Stomach (tissue), 9 donors: Measurements from ENCODE around the gene GRK3. TPM values are rescaled to one million over a fixed set of nuclear protein-coding genes. Genes with fewer than 3 reads are reported as not detected.
"Not testable (repeated sequence)": the region's sequence is repeated elsewhere in the genome, so short reads cannot be mapped to it uniquely, and the experiment has no call there.

Experiments used
- DNase-seq, 2 donors: peaks; one replicate each; pipeline versions ENCODE4 v3.0.0 to v3.0.0-alpha.2; 2013 to 2019
- H3K27ac ChIP-seq, 5 donors: fragments of 200-600 bp in 4 of 5; sonication (generic) in 4 of 5; one replicate each; pipeline ENCODE4 v1.5.1; 2013 to 2019; ENCODE audit warnings: mild to moderate bottlenecking in 1 of 5, moderate library complexity in 1 of 5
- H3K27me3 ChIP-seq, 3 donors: fragments of 200-600 bp; sonication (generic); one replicate each; pipeline ENCODE4 v1.5.1; 2017 to 2019; ENCODE audit warnings: mixed run types in 1 of 3
- H3K36me3 ChIP-seq, 4 donors: fragments of 200-600 bp; sonication (generic); 1 replicate in 3 of 4; 2 replicates in 1 of 4; pipeline ENCODE4 v1.5.1; 2016 to 2019
- H3K4me1 ChIP-seq, 4 donors: fragments of 200-600 bp; sonication (generic); one replicate each; pipeline ENCODE4 v1.5.1; 2016 to 2019
- H3K4me3 ChIP-seq, 4 donors: fragments of 200-600 bp; sonication (generic) in 3 of 4; one replicate each; pipeline ENCODE4 v1.5.1; 2016 to 2019; ENCODE audit warnings: mild to moderate bottlenecking in 1 of 4
- H3K9me3 ChIP-seq, 4 donors: fragments of 200-600 bp; sonication (generic); one replicate each; pipeline ENCODE4 v1.5.1; 2016 to 2019
- EP300 ChIP-seq: sonication (generic); formaldehyde crosslinking; IDR thresholded peaks from one replicate; pipeline ENCODE4 v1.6.1; 2017; ENCODE audit warnings: antibody characterized with exemption
- POLR2A ChIP-seq, 4 donors: fragments of 450-650 bp; IDR thresholded peaks; one replicate each; pipeline ENCODE4 v1.6.1; 2016; ENCODE audit warnings: antibody characterized with exemption in 4 of 4, control low read depth in 2 of 4, mild to moderate bottlenecking in 1 of 4, moderate library complexity in 1 of 4
- POLR2AphosphoS5 ChIP-seq, 3 donors: sonication (generic); formaldehyde crosslinking; IDR thresholded peaks; one replicate each; pipeline ENCODE4 v1.6.1; 2016; ENCODE audit warnings: antibody characterized with exemption in 3 of 3
- WGBS, 5 donors: extraction: QIAGEN DNeasy Blood & Tissue Kit in 3 of 5; methylation state at CpG; one replicate each; pipeline versions ENCODE4 v1.1.5 to v1.1.7; 2013 to 2018; 5-methylcytosine and 5-hydroxymethylcytosine counted together
- intact Hi-C: fragments of 100-400 bp; cut with DNase I; formaldehyde crosslinking; loops from one replicate; pipeline ENCODE4 v1.15.1; 2023; ENCODE audit warnings: low total_unique reads
- polyA plus RNA-seq, 3 donors: library from polyadenylated mRNA; stranded (reverse); fragments of 200-250 nt; gene quantifications; one replicate each; pipeline ENCODE4 v1.2.3, GENCODE V29; 2013
- total RNA-seq, 5 donors: library from RNA; depleted of rRNA; stranded (reverse); fragments of >200 nt; gene quantifications; one replicate each; pipeline versions ENCODE4 v1.1.0 to v1.2.3, GENCODE V29; 2014 to 2016
- TF ChIP-seq, protein P1 (sequence below), 7 experiments: fragments of 450-650 bp in 4 of 7; fragments of 200-600 bp in 3 of 7; sonication (generic) in 3 of 7; IDR thresholded peaks; one replicate each; pipeline ENCODE4 v1.5.1; 2016 to 2019; ENCODE audit warnings: antibody characterized with exemption in 7 of 7, control low read depth in 2 of 7, mild to moderate bottlenecking in 1 of 7
- donor health status: healthy with polysubstance abuse.
- donor health status: Bipolar disorder and iron deficiency.
- donor health status: healthy.

Gene GRK3
- total and polyA plus RNA-seq, 8 donors, result 0.87 to 29.5 (median 4.1) TPM

DNA sequence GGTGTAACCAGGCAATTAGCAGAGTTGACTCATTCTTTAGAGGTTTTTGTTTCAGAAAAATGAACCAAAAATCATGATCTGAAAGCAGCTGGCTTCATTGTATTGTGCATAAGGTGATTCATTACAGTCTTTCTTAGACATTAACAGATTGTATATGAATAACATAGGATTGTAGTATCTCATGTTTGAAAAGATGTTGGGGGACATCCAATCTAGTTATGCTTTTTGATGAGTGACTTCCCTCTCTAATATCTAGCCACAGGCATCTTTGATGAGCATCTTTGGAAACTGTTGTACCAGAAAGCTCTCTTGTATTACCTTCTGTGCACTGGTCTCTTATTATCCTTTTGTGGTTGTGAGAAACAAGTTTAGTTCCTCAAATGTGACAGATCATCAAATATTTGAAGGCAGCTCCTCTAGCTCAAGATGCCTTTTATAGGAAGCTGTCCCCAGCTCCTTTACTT, 8.3 kb downstream of the GRK3 start:
- no peak for DNase-seq
- intact Hi-C loops, result no loop called here
- Histone ChIP-seq H3K4me1 (peaks cover 0 to under 1% (median 0%) of the 10 kb centered on the region in 4 donors), H3K27ac (no peak overlapping the region), H3K4me3 (no peak overlapping the region), H3K9me3 (no peaks in the 10 kb centered on the region), H3K27me3 (peaks cover 0 to 12% (median 0%) of the 10 kb centered on the region in 3 donors), H3K36me3 (no peaks in the 10 kb centered on the region)
- TF ChIP-seq POLR2AphosphoS5 (IDR thresholded peaks at IDR 0.05), result no peak
- no peak for TF ChIP-seq EP300
- TF ChIP-seq, protein P1, sequence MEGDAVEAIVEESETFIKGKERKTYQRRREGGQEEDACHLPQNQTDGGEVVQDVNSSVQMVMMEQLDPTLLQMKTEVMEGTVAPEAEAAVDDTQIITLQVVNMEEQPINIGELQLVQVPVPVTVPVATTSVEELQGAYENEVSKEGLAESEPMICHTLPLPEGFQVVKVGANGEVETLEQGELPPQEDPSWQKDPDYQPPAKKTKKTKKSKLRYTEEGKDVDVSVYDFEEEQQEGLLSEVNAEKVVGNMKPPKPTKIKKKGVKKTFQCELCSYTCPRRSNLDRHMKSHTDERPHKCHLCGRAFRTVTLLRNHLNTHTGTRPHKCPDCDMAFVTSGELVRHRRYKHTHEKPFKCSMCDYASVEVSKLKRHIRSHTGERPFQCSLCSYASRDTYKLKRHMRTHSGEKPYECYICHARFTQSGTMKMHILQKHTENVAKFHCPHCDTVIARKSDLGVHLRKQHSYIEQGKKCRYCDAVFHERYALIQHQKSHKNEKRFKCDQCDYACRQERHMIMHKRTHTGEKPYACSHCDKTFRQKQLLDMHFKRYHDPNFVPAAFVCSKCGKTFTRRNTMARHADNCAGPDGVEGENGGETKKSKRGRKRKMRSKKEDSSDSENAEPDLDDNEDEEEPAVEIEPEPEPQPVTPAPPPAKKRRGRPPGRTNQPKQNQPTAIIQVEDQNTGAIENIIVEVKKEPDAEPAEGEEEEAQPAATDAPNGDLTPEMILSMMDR (IDR thresholded peaks at IDR 0.05), result no peak
- no peak for TF ChIP-seq POLR2A (IDR thresholded peaks at IDR 0.05)

DNA sequence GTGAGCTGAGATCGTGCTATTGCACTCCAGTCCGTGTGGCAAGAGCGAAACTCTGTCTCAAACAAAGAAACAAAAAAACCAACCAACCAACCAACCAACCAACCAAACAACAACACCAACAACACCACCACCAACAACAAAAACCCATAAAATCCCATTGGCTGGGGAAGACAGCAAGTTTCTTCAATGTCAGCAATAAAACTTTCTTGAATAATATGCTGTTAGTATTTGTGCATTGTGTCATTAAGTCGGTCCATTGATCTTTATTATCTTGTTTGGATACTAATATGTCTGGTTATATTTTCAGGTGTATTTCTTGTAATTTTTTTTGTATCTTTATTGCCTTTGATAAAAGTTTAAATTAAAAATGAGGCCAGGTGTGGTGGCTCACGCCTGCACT, 9.4 kb downstream of the GRK3 start:
- no peak overlapping the region for H3K4me3 ChIP-seq
- DNase-seq, result no peak
- no peaks in the 10 kb centered on the region for H3K9me3 ChIP-seq
- WGBS, 5 donors, result 96 to 98% (median 97%) methylated on average over 5 of the region's 5 CpGs
- H3K27ac ChIP-seq, result no peak overlapping the region
- intact Hi-C loops, result no loop called here
- no peaks in the 10 kb centered on the region for H3K36me3 ChIP-seq
- H3K4me1 ChIP-seq, result no peaks in the 10 kb centered on the region
- TF ChIP-seq POLR2A (IDR thresholded peaks at IDR 0.05) (no peak), POLR2AphosphoS5 (IDR thresholded peaks at IDR 0.05) (no peak), EP300 (no peak)
- TF ChIP-seq, protein P1 (IDR thresholded peaks at IDR 0.05), result no peak
- peaks cover 0 to 12% (median 0%) of the 10 kb centered on the region in 3 donors for H3K27me3 ChIP-seq

DNA sequence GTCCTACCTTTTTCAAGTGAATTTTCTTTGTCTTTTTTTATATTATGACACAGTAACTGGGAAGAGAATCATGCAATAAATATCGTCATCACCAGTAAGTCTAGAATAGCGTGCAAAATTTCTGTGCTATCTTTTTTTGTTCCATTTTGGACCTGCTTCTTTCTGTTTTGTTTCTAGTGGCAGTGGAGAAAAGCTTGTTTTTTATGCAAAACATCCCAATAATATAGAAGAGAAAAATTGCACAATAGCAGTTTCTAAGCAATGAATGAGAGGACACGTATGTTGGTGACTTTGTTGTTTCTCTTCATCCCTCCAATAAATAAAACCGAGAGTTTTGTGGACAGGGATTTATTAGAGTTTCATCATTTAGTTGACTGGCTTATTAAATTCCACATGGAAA, 10.3 kb downstream of the GRK3 start:
- Histone ChIP-seq H3K36me3 (no peaks in the 10 kb centered on the region), H3K27ac (no peak overlapping the region), H3K4me1 (no peaks in the 10 kb centered on the region), H3K4me3 (no peak overlapping the region), H3K9me3 (no peaks in the 10 kb centered on the region), H3K27me3 (peaks cover 0 to 4% (median 0%) of the 10 kb centered on the region in 3 donors)
- WGBS, 5 donors, result 85 to 94% (median 90%) methylated on average over 4 of the region's 4 CpGs
- DNase-seq, result no peak
- TF ChIP-seq EP300 (no peak), POLR2A (IDR thresholded peaks at IDR 0.05) (no peak), POLR2AphosphoS5 (IDR thresholded peaks at IDR 0.05) (no peak)
- TF ChIP-seq, protein P1 (IDR thresholded peaks at IDR 0.05), result no peak
- intact Hi-C loops, result no loop called here

DNA sequence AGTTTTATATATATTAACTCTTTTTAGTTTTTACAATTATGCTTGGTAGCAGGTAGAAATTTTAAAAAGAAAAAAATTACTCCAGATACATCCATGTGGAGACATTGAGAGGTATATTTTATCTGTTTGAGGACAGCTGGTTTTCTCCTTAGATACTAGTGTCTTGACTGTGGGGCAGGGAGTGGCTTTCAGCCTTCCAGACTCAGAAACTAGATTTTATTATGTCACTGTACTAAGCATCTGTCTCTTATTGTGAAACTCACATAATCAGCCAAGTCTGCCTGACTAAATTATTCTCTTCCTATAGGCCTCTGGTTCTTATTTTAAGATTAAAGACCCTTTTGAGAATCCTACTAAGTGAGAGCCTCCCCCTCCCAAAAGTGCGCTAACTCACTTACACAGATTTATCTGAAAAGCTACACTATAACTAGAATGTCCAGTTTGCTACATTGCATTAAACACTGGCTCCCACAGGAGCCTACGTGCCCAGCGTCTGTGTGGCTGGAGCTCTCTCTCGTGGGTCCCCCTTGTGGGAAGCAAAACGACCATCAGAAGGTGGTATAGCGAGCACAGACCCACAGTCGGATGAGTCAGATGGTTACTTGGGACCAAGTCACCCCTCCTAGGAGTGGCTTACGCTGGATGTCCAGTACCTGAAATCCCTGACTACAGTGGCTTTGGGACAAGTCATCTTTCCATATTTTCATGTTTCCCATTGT, 11.4 kb downstream of the GRK3 start:
- H3K4me1 ChIP-seq, DNase-seq, intact Hi-C loops, H3K4me3 ChIP-seq, H3K9me3 ChIP-seq, H3K36me3 ChIP-seq, H3K27ac ChIP-seq, H3K27me3 ChIP-seq: not testable (repeated sequence)
- WGBS, 5 donors, result 73 to 90% (median 85%) methylated on average over 5 to 8 of the region's 8 CpGs

DNA sequence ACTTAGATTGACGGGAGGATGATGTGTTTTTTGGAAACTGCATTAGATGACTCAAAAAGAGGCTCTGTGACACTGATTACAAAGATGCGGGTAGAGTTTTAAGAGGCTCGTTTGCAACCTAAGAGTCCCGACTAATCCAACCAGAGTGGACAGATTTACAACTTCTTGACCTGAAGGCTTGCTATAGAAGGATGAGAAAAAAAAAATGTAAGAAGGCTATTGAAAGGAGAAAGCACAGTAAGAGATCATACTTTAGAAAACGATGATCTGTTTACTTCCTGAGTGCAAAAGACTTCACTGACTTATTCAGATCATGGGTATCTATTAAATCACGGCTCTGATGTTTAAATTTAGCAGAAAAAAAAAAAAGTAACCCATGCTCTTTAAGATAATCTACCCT, 17.0 kb downstream of the GRK3 start:
- H3K4me1 ChIP-seq, intact Hi-C loops, H3K4me3 ChIP-seq, H3K9me3 ChIP-seq, H3K36me3 ChIP-seq, H3K27me3 ChIP-seq, H3K27ac ChIP-seq, DNase-seq: not testable (repeated sequence)
- 67 to 73% (median 70%) methylated on average over 4 to 6 of the region's 6 CpGs for WGBS, 5 donors
